ENCODE data around the gene SPHK1.

DNA sequence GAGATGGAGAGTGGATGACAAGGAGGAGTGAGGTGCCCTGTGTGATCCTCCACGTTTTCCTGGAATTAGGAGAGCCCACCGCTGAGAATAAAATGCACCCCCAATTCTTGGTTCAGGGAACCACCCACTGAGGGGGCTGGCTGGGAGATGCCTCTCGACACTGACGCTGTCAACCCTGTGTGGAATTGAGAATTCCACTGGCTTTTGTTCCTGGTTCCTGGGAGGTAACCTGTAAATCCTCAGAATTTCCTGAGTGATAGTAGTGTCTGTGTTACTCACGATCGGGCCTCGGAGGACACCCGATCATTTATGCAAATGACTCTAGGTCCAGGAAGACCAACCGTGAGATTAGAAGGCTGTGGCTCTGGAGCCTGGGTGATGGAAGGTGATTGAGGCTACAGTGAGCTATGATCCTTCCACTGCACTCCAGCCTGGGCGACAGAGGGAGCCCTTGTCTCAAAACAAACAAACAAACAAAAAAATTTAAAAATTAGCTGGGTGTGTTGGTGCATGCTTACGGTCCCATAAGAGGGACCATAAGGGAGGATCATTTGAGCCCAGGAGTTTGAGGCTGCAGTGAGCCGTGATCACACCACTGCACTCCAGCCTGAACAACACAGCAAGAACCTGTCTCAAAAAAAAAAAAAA, 19.0 kb upstream of the SPHK1 start:
- TF ChIP-seq YY1 (IDR thresholded peaks at IDR 0.05; ENCODE audit: low read depth) (no peak), CREB1 (IDR thresholded peaks at IDR 0.05; ENCODE audit: low read depth) (no peak), REST (IDR thresholded peaks at IDR 0.05; ENCODE audit: low read depth) (no peak), RAD21 (IDR thresholded peaks at IDR 0.05; ENCODE audit: low read depth) (no peak), TCF12 (IDR thresholded peaks at IDR 0.05; ENCODE audit: low read depth) (no peak), EGR1 (IDR thresholded peaks at IDR 0.05) (no peak), EP300 (IDR thresholded peaks at IDR 0.05; ENCODE audit: borderline replicate concordance) (no peak)
- TF ChIP-seq, protein P1, sequence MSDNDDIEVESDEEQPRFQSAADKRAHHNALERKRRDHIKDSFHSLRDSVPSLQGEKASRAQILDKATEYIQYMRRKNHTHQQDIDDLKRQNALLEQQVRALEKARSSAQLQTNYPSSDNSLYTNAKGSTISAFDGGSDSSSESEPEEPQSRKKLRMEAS (IDR thresholded peaks at IDR 0.05), result no peak

All from Ishikawa (cell line).